Measurements from ENCODE around the gene FAM174C.

Gene FAM174C

GRCh38 chr19:1270854-1271527, 4.3 kb upstream of the FAM174C start:
- DNase-seq: no peak

GRCh38 chr19:1271528-1272422, 3.6 kb upstream of the FAM174C start:
- peak in 1 of 58 donors; percentile 20 for DNase-seq

- DNase-seq: peak in 8 of 58 donors; percentile 14 to 55 (median 22)
Measured at GRCh38 chr19:1272423-1273262, 2.7 kb upstream of the FAM174C start.

GRCh38 chr19:1273263-1274041, 1.9 kb upstream of the FAM174C start:
- DNase-seq: no peak

- no peak for DNase-seq
Measured at GRCh38 chr19:1274081-1274851, 1.1 kb upstream of the FAM174C start.

GRCh38 chr19:1274852-1275259, 474 bp upstream of the FAM174C start:
- DNase-seq: peak in 2 of 58 donors; percentile 41 to 59

- peak in 6 of 58 donors; percentile 56 to 75 (median 67) for DNase-seq
Measured at GRCh38 chr19:1275976-1276627, 772 bp downstream of the FAM174C start.

GRCh38 chr19:1276628-1277022, 1.3 kb downstream of the FAM174C start:
- DNase-seq: no peak

GRCh38 chr19:1277061-1277460, 1.7 kb downstream of the FAM174C start:
- DNase-seq: no peak

GRCh38 chr19:1278074-1278473, 2.7 kb downstream of the FAM174C start:
- no peak for DNase-seq

- no peak for DNase-seq
Measured at GRCh38 chr19:1278713-1279660, 3.7 kb downstream of the FAM174C start.

- peak in 56 of 58 donors; percentile 9 to 91 (median 71) for DNase-seq
Measured at GRCh38 chr19:1279782-1280341, 4.5 kb downstream of the FAM174C start.

GRCh38 chr19:1280636-1281568, 5.6 kb downstream of the FAM174C start:
- DNase-seq: no peak

DNA sequence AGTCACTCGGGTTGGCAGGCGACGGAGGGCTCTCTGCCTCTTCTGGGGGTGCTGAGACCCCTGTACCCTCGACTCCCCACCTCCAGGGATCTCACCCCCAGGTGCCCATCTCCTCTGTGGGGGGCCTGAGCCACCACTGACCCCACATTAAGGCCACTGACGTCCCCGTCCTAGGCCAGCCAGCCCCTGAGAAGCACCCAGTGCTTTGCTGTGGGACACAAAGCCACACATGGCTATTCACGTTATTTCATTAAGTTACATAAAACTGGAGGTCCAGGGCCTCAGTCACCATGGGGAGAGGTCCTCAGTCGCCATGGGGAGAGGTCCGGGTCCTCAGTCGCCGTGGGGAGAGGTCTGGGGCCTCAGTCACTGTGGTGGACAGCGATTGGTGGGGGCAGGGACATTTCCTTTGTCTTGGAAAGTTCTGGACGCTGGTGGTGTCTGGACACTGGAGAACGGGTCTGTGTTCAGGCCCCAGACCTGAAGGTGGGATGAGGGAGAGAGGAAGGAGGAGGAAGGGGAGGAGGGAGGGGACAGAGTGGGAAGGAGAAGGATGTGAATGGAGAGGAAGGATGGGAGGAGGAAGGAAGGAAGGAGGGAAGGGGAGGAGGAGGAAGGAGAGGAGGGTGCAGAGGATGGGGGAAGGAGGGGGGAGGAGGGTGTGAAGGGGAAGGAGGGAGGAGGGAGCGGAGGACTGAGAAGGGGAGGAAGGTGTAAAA, 6.4 kb downstream of the FAM174C start:
- DNase-seq: no peak

- no peak for DNase-seq
Measured at GRCh38 chr19:1282588-1283206, 7.4 kb downstream of the FAM174C start.

Data from anterior cingulate cortex (tissue), 58 donors.